Right lobe of liver (tissue), 6 donors: ENCODE results near the gene PTPN18. TPM values are rescaled to one million over a fixed set of nuclear protein-coding genes. Genes with fewer than 3 reads are reported as not detected.

Source experiments
- ATAC-seq, 4 donors: fragments of 200-7000 bp; cut with Tn5 transposase; one replicate each; pipeline ENCODE4 v1.9.1; 2020; ENCODE audit warnings: mild to moderate bottlenecking in 4 of 4, moderate library complexity in 4 of 4
- DNase-seq, 3 donors: peaks; one replicate each; pipeline ENCODE4 v3.0.0-alpha.2; 2020
- H3K27ac ChIP-seq, 3 donors: fragments of 200-600 bp; one replicate each; pipeline ENCODE4 v1.8.0; 2022
- H3K27me3 ChIP-seq, 2 donors: fragments of 200-600 bp; one replicate each; pipeline ENCODE4 v1.8.0; 2022
- H3K36me3 ChIP-seq, 4 donors: fragments of 200-600 bp; sonication (generic) in 1 of 4; one replicate each; pipeline versions ENCODE4 v1.5.1 to v1.8.0; 2017 to 2022; ENCODE audit warnings: control low read depth in 1 of 4
- H3K4me1 ChIP-seq, 4 donors: fragments of 200-600 bp; sonication (generic) in 1 of 4; one replicate each; pipeline versions ENCODE4 v1.5.1 to v1.8.0; 2017 to 2022; ENCODE audit warnings: control low read depth in 1 of 4
- H3K4me3 ChIP-seq, 3 donors: fragments of 200-600 bp; one replicate each; pipeline ENCODE4 v1.8.0; 2022
- H3K9me3 ChIP-seq, 4 donors: fragments of 200-600 bp; sonication (generic) in 1 of 4; one replicate each; pipeline versions ENCODE4 v1.5.1 to v1.8.0; 2017 to 2022; ENCODE audit warnings: control low read depth in 1 of 4
- CTCF ChIP-seq, 4 donors: fragments of 200-600 bp in 3 of 4; fragments of 450-650 bp in 1 of 4; IDR thresholded peaks; one replicate each; pipeline versions ENCODE4 v1.5.1 to v1.8.0; 2016 to 2022; ENCODE audit warnings: antibody characterized with exemption in 4 of 4, mild to moderate bottlenecking in 2 of 4
- POLR2A ChIP-seq: fragments of 450-650 bp; IDR thresholded peaks from one replicate; pipeline ENCODE4 v1.6.1; 2017; ENCODE audit warnings: antibody characterized with exemption, mild to moderate bottlenecking
- WGBS: methylation state at CpG from one replicate; pipeline ENCODE4 v1.1.6; 2018; ENCODE audit warnings: low coverage, low lambda C conversion rate; ENCODE audit not compliant: insufficient coverage; ENCODE audit errors: missing lambda C conversion rate; 5-methylcytosine and 5-hydroxymethylcytosine counted together
- intact Hi-C, 2 donors: fragments of 100-400 bp; cut with DNase I; formaldehyde crosslinking; loops; one replicate each; pipeline versions ENCODE4 v1.11.2 to v1.14.1; 2022
- total RNA-seq, 6 experiments: library from RNA; depleted of rRNA in 2 of 6; stranded (reverse); fragments of >200 nt in 2 of 6; fragmentation: NEBNext Ultra II Directional in 3 of 6; extraction: Animal tissue kit (Norgen Biotek cat#: 25700) in 3 of 6; gene quantifications; one replicate each; pipeline versions ENCODE4 v1.1.0 to v1.2.4, GENCODE V29; 2016 to 2023
- donor health status: DM: no; HTN: yes; CAD: no.
- donor health status: DM: no; HTN: no; CAD: no.
- donor health status: DM: no; HTN: no; CAD: no.
- donor health status: DM: no; HTN: yes; CAD: no.
- donor health status: DM: no; HTN: yes; CAD: no.

The PTPN18 gene
- total RNA-seq, 6 experiments from 2014 or later = 25.6 to 43.5 (median 30.3) TPM

GRCh38 chr2:130371723-130372054 is 15.8 kb downstream of the PTPN18 start:
- 60% methylated on average over 11 of the region's 18 CpGs for WGBS
- H3K4me3 ChIP-seq = peak overlapping the region; percentile 56 to 68 (median 66)
- intact Hi-C loops = no loop called here

GRCh38 chr2:130372055-130372832 is 16.4 kb downstream of the PTPN18 start:
- H3K4me3 ChIP-seq = peak overlapping the region; percentile 56 to 68 (median 66)
- WGBS = 16% methylated on average over 15 of the region's 81 CpGs
- peaks cover 0 to 5% (median 0%) of the 10 kb centered on the region in 4 donors for H3K36me3 ChIP-seq
- intact Hi-C loops = no loop called here
- DNase-seq = peak; percentile 80 to 85 (median 81)
- H3K27me3 ChIP-seq = no peaks in the 10 kb centered on the region
- H3K4me1 ChIP-seq = no peaks in the 10 kb centered on the region
- no peaks in the 10 kb centered on the region for H3K9me3 ChIP-seq
- peak; percentile 78 to 89 (median 81) for ATAC-seq
- H3K27ac ChIP-seq = peak overlapping the region; percentile 35 to 77 (median 70)
- TF ChIP-seq POLR2A = peak; percentile 30
- TF ChIP-seq CTCF (IDR thresholded peaks at IDR 0.05) = peak; percentile 49 to 75 (median 58)

More at GRCh38 chr2:130371723-130372054, 15.8 kb downstream of the PTPN18 start:
- peak overlapping the region; percentile 35 to 77 (median 70) for H3K27ac ChIP-seq
- ATAC-seq = peak; percentile 30 to 49 (median 44)
- peak in 1 of 3 donors; percentile 60 for DNase-seq
- no peaks in the 10 kb centered on the region for H3K9me3 ChIP-seq
- no peaks in the 10 kb centered on the region for H3K4me1 ChIP-seq
- H3K27me3 ChIP-seq = no peaks in the 10 kb centered on the region
- TF ChIP-seq CTCF (IDR thresholded peaks at IDR 0.05) = no peak
- TF ChIP-seq POLR2A = no peak
- peaks cover 0 to 5% (median 0%) of the 10 kb centered on the region in 4 donors for H3K36me3 ChIP-seq

- Histone ChIP-seq H3K36me3 (peaks cover 0 to 5% (median 0%) of the 10 kb centered on the region in 4 donors), H3K4me3 (peak overlapping the region; percentile 56 to 68 (median 66)), H3K4me1 (no peaks in the 10 kb centered on the region), H3K27ac (peak overlapping the region in 2 of 3 donors; percentile 70 to 77), H3K27me3 (no peaks in the 10 kb centered on the region), H3K9me3 (no peaks in the 10 kb centered on the region)
- TF ChIP-seq POLR2A (no peak), CTCF (IDR thresholded peaks at IDR 0.05) (no peak)
- DNase-seq (peak in 1 of 3 donors; percentile 26), ATAC-seq (no peak)
- intact Hi-C loops = no loop called here
- WGBS = 73% methylated on average over 13 of the region's 24 CpGs
Observed at GRCh38 chr2:130372833-130373807, 17.3 kb downstream of the PTPN18 start.

- Histone ChIP-seq H3K4me3 (no peak overlapping the region), H3K4me1 (no peaks in the 10 kb centered on the region), H3K9me3 (no peaks in the 10 kb centered on the region), H3K27me3 (no peaks in the 10 kb centered on the region), H3K36me3 (peaks cover 0 to 5% (median 0%) of the 10 kb centered on the region in 4 donors), H3K27ac (no peak overlapping the region)
- TF ChIP-seq POLR2A (no peak), CTCF (IDR thresholded peaks at IDR 0.05) (no peak)
- ATAC-seq (no peak), DNase-seq (peak in 1 of 3 donors; percentile 37)
- 100% methylated on average over 1 of the region's 3 CpGs for WGBS
- intact Hi-C loops = no loop called here
Observed at GRCh38 chr2:130373808-130374365, 18.0 kb downstream of the PTPN18 start.
